Fibroblast of upper back skin (primary cell): ENCODE results near the gene MRPL28.
"Not testable (repeated sequence)": the region's sequence is repeated elsewhere in the genome, so short reads cannot be mapped to it uniquely, and the experiment has no call there.

Source experiments
- DNase-seq: peaks from one replicate; pipeline ENCODE4 v3.0.0-alpha.2; 2013

Gene MRPL28

DNA sequence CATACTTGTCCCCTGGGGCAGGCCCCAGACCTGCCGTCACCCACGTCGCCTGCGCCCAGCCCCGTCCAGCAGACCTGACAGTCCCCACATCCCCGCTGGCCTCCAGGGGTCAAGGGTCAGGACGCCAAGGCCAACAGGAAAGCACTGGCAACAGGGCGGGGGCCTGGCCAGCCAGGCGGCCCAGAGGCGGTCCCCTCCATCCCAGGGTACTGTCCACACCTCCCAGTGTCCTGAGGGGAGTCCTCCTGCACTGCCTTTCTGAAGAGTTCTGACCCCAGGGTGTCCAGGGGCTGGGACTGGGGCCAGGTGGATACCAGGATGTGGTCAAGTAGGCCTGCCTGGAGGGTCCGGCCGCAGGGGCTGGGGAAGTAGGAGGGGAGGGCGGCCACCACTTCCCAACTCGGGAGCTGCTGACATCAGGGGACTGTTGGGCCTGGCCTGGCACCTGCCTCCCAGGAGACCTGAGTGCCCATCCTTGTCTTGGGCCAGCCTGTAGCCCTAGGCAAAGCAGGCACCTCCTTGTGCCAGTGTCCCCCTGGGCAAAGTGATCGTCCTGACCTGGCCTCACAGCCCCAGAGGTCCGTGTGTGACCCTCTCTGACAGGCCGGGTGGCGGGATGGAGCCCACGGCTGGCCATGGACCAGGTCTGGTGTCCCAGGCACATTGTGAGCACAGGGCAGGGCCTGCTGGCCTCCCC is 11.1 kb downstream of the MRPL28 start:
- DNase-seq, result no peak

GRCh38 chr16:356741-357140 is 13.6 kb downstream of the MRPL28 start:
- DNase-seq, result no peak

GRCh38 chr16:354971-355461 is 15.3 kb downstream of the MRPL28 start:
- DNase-seq, result no peak

DNA sequence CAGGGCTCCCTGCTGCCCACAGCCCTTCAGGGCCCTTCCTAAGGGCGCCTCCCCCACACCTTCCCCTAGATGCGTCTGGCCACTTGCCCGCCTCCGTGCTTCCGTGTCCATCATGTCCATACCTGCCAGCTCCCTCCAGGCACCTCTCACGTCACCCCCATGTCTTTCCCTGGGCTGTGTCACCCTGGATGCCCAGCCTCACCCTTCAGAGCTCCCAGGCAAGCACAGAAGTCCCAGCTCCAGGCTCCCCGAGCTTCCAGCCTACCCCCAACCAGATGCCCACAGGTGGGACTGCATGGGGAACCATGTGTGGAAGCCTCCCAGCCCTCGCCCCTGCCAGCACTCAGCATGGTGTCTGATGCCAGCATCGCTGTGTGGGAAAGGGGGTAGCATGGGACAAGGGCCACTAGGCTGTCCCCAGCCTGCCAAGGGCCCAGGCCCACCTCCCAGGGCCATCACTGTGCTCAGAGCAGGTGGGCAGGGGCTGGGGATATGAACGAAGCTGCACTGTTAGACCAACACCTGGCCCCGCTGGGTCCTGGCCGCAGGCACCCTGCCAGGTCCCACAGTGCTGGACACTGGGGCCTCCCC is 16.0 kb downstream of the MRPL28 start:
- no peak for DNase-seq

DNA sequence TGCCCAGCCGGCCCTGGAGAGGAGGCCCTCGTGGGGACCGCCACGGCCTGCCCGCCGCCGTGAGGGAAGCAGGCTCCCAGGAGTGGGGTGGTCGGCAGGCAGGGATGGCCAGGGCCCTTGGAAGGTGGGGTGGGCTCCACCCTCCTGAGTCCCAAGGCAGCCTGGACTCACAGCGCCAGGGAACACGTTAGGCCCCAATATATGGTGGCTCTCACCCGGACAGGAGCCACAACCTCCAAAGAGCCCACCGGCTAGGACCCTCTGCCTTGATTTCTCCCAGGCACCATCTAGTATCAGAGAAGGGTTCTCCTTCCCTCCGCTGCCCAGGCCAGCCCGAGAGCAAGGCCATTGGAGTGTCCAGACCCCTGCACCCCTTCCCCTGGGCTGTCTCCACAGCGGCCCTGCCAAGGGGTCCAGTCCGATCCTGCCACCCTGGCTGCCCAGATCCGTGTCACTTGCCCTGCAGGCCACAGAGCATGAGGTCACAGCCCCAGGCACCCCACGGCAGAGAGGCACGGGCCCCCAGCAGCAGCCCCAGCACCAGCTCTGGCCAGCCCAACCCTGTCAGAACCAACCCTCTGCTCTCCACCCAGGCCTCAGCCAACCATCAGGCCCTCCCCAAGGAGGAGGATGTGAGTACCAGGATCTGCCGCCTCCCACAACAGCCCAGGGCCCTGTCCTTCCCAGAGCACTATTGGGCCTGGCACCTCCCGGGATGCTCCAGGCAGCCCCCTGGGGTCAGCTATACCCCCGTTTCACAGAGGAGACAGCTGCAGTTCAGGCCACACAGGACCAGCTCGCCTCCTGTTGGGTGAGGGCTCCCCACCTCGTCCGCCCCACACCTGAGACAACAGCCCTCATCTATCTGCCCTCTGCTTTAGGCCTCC is 16.7 kb downstream of the MRPL28 start:
- DNase-seq, result no peak

GRCh38 chr16:352547-353403 is 17.6 kb downstream of the MRPL28 start, which contains the start of gene AXIN1:
AXIN1 (minus strand) TSS chr16:352723; CDS start chr16:347025, 5,698 bp downstream.
- peak; percentile 93 for DNase-seq

DNA sequence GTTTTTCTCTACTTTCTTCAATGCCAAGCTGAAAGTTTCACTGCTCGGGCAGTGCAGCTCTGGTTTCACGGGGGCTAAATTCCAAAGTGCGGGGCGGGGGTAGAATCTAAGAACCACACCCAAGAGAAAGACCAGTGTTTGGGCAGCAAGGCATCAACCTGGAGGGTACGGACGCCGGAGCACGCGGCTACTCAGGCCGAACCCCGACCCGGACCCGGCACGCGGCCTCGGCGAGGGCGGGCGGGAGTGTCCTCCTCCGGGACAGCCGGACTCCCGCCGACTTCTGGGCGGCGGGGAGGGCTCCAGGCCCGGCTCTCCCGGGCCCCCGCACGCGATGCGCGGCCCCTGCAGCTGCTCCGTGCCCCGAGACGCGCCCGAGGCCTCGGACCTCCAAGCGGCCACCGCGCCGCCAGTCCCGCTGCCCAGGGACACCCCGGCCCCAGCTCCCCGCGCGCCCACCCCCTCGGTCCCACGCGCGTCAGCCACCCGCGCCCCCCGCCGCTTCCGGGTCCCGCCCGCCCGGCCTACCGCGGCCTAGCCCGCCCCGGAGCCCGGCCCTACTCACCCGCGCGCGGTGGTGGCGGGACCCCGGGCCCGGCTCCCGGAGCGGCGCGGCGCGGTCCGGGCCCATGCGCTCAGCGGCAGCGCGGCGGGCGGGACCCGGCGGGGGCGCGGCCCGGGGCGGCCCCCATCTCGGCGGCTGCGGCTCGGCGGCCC is 18.4 kb downstream of the MRPL28 start:
- no peak for DNase-seq

DNA sequence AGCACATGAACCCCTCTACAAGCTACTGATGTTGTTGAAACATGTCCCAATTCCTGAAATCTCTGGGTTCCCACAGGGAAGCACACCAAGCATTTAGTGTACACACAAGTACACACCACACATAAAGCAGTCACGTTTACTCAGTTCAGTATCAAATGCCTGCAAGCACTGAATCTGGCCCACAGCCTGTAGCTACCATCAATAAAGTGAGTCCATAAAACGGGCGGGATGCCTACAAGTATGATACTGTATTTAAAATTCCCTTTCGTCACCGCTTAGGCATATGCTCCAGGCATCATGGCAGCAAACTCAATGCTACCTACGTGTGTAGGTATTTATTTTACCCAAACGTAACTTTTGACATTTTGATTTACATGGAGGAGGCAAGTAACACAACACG is 20.1 kb downstream of the MRPL28 start:
- DNase-seq, result no peak

- no peak for DNase-seq
Observed at GRCh38 chr16:349211-349610, 21.1 kb downstream of the MRPL28 start.

GRCh38 chr16:348495-348894 is 21.8 kb downstream of the MRPL28 start:
- DNase-seq, result not testable (repeated sequence)

DNA sequence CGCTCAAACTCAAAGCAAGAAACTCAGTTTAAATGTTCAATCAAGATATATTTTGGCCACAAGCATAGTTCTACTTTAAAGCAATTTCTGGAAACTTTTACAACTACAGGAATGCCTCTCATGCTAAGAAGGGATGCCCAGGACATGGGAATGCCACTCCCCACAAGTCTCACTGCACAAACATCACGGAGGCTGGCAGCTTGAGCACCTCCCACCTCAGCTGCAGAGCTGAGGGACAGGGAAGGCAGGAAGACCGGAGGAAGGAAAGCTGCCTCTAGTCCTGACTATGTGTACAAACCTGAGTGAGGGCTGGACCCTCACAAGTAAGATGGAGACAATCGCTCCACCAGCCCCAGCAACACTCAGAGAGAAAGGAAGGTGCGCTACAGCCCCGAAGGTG is 23.1 kb downstream of the MRPL28 start:
- no peak for DNase-seq

DNA sequence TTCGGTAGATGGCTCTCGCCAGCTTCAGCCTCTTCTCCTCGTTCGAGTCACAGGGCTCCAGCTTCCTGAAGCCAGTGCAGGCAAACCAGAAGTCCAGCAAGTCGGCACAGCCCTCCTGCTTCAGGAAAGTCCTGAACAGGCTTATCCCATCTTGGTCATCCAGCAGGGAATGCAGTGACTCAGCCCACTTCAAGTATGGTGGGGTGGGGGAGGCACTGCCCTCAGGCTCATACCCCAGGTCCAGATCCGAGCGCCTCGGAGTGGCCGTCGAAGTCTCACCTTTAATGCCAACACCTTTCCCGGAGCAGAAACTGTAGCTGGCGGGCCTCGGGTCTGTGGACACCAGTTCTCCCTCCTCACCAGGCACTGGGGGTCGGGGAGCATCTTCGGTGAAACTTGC is 23.8 kb downstream of the MRPL28 start:
- DNase-seq, result no peak

GRCh38 chr16:345772-346171 is 24.6 kb downstream of the MRPL28 start:
- DNase-seq, result no peak

DNA sequence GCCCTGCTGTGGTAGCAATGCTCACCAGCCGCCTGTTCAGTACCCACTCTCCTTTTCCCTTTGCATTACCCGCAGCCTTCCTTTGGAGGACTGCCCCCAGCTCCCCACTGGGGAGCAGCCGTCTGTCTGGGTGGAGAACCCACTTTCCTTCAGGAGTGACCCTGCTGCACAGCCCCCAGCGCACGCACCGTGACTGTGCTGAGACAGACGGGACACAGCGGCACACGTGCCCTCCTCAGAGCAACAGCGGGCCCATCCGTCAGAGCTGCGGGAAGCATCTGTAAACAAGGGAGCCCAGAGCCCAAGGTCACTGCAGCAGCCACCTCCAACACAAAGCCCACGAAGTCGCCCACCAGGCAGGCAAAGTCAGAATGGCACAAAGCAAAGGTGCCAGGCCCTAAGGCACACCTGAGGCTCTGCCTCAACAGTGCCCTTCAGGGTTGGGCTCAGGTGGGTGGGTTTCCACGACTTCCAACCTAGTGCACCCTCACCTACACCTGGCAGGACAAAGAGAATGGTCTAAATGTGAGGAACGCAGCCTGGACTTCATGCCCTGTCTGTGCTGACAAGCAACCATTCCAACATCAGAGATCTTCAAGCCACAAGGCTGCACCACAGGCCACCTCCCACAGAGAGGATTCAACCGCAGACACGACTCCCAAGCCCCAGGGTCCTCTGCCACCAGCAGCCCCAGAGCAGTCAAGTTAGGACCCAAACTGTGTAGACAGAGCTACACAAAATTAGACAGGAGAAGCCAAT is 27.7 kb downstream of the MRPL28 start:
- no peak for DNase-seq

DNA sequence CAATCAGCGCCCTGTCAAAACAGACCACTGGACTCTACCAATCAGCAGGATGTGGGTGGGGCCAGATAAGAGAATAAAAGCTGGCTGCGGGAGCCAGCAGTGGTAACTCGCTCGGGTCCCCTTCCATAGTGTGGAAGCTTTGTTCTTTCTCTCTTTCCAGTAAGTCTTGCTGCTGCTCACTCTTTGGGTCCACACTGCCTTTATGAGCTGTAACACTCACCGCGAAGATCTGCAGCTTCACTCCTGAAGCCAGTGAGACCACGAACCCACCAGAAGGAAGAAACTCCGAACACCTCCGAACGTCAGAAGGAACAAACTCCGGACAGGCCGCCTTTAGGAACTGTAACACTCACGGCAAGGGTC is 28.4 kb downstream of the MRPL28 start:
- DNase-seq, result not testable (repeated sequence)

DNA sequence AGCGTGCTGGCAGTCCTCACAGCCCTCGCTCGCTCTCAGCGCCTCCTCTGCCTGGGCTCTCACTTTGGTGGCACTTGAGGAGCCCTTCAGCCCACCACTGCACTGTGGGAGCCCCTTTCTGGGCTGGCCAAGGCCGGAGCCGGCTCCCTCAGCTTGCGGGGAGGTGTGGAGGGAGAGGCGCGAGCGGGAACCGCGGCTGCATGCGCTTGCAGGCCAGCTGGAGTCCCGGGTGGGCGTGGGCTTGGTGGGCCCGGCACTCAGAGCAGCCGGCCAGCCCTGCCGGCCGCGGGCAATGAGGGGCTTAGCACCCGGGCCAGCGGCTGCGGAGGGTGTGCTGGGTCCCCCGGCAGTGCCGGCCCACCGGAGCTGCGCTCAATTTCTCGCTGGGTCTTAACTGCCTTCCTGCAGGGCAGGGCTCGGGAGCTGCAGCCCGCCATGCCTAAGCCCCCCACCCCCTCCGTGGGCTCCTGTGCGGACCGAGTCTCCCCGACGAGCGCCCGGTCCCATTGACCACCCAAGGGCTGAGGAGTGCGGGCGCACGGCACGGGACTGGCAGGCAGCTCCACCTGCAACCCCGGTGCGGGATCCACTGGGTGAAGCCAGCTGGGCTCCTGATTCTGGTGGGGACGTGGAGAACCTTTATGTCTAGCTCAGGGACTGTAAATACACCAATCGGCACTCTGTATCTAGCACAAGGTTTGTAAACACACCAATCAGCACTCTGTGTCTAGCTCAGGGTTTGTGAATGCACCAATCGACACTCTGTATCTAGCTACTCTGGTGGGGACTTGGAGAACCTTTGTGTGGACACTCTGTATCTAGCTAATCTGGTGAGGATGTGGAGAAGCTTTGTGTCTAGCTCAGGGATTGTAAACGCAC is 29.0 kb downstream of the MRPL28 start:
- not testable (repeated sequence) for DNase-seq

DNA sequence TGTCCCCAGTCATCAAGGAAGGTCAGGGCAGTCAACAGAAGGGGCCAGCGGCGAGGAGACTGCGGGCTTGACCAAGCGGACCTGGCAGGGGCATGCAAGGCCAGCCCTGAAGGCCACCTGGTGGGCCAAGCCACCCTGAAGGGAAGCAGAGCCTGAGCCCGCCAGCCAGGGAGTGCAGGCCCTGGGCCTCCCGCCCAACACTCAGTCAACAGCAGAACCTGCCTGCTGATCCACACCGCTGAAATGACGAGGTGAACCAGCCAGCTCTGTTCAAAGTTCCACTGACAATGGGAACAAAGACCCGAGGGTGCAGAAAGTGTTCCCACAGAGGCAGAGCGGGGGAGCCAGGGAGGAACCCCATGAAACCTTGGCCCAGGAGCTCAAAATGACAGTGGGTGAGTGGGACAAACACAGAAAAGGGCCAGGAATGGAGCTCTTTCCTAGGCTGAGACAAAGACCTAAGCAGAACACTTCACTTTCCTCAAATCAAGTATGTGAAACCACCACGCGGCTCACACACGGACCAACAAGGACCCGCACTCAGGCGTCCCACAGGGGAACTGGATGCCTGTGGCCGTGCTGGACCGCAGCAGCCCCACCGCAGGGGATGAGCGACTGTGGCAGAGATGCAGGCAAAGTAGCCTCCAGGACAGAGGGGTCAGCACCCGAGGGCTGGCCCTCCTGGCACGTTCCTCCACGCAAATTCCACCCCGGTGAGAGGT is 29.8 kb downstream of the MRPL28 start:
- no peak for DNase-seq

GRCh38 chr16:339680-340079 is 30.7 kb downstream of the MRPL28 start:
- DNase-seq, result no peak

- DNase-seq, result no peak
Observed at GRCh38 chr16:337975-338575, 32.3 kb downstream of the MRPL28 start.
